KBM-7 (cell line): ENCODE data around the gene MAP3K14.
A peak's percentile ranks its signal among the peaks of the same experiment; 100 is the strongest.

Source experiments
- DNase-seq: peaks from one replicate; pipeline ENCODE4 v3.0.0-alpha.2; 2015
- in situ Hi-C: fragments of 300-500 bp; cut with MboI; formaldehyde crosslinking; loops from 2 replicates; pipeline ENCODE4 v1.14.3; 2020; ENCODE audit warnings: low sequenced_read_pairs, low pct_unique_long_range_greater_than_20kb, mixed read lengths

Gene MAP3K14

DNA sequence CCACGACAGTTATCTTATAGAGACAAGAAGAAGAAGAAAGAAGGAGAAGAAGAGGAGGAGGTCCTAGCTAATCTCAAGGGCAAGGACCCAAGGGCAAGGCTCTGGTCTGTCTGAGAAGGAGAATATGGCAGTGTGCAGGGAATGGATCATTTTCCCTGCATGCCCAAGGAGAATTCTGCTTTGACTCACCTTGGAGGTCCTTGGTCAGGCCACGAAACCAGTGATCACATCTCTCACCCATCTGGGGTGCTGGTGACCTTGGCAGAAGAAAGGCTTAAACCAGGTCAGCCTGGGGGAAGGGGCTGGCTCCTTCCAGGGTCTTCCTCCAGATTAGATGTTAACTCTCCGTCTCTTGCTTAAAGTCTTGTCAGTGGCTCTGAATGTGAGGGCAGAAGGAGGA is 96.7 kb downstream of the MAP3K14 start:
- no peak for DNase-seq
- in situ Hi-C loops, result no loop called here

DNA sequence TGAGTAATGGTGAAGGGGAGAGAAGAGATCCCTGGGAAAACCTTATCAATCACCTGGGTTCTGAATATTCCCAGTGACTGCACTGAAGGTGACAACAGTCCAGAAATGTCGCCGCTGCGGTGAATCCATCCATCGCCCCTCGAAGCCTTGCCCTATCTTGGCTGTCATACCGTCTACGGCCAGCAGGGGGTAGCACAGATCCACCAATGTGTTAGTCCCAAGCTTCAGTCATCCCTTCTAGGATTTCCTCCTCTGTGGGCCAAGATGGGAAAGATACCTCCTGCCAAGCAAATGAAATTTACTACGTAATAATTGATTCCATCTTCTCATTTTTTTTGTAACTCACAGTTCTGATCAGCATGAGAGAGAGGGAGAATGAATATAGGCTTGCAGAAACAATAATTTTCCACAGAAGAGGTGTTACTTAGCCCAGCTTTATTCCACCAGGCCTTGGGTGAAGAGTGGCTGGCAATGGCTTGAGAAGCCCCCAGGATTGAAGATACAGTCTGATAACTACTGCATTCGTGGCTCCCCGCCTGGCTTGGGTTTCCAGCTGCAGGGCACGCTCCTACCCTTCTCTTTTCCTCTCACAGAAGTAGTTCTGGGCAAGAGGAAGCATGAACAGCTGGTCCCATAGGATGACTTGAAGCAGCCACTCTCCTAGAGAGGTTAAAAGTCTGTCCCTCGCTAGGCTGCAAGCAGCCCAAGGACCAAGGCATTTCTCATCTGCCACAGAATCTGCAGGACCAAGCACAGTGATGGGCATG is 97.7 kb downstream of the MAP3K14 start:
- in situ Hi-C loops, result no loop called here
- DNase-seq, result peak; percentile 84
